Esophagus muscularis mucosa (tissue), 3 donors: ENCODE measurements around the gene TNPO1.

Experiments
- EP300 ChIP-seq: sonication (generic); formaldehyde crosslinking; IDR thresholded peaks from one replicate; pipeline ENCODE4 v1.6.1; 2017; ENCODE audit warnings: antibody characterized with exemption
- TF ChIP-seq, protein P1 (sequence below), 3 experiments: fragments of 200-600 bp in 2 of 3; fragments of 450-650 bp in 1 of 3; sonication (generic) in 2 of 3; IDR thresholded peaks; one replicate each; pipeline ENCODE4 v1.5.1; 2017 to 2019; ENCODE audit warnings: antibody characterized with exemption in 3 of 3, mild to moderate bottlenecking in 2 of 3, moderate library complexity in 1 of 3

GRCh38 chr5:72812488-72812887 lies 4.0 kb upstream of the TNPO1 start:
- TF ChIP-seq, protein P1, sequence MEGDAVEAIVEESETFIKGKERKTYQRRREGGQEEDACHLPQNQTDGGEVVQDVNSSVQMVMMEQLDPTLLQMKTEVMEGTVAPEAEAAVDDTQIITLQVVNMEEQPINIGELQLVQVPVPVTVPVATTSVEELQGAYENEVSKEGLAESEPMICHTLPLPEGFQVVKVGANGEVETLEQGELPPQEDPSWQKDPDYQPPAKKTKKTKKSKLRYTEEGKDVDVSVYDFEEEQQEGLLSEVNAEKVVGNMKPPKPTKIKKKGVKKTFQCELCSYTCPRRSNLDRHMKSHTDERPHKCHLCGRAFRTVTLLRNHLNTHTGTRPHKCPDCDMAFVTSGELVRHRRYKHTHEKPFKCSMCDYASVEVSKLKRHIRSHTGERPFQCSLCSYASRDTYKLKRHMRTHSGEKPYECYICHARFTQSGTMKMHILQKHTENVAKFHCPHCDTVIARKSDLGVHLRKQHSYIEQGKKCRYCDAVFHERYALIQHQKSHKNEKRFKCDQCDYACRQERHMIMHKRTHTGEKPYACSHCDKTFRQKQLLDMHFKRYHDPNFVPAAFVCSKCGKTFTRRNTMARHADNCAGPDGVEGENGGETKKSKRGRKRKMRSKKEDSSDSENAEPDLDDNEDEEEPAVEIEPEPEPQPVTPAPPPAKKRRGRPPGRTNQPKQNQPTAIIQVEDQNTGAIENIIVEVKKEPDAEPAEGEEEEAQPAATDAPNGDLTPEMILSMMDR (IDR thresholded peaks at IDR 0.05): no peak
- no peak for TF ChIP-seq EP300
